CD1c-positive myeloid dendritic cell (primary cell): ENCODE measurements around the gene RPH3AL.

Experiments
- DNase-seq: peaks from one replicate; pipeline ENCODE4 v3.0.0-alpha.2; 2016; ENCODE audit errors: extremely low spot score

Gene RPH3AL

GRCh38 chr17:353213-353837, 718 bp upstream of the RPH3AL start:
- DNase-seq: no peak

DNA sequence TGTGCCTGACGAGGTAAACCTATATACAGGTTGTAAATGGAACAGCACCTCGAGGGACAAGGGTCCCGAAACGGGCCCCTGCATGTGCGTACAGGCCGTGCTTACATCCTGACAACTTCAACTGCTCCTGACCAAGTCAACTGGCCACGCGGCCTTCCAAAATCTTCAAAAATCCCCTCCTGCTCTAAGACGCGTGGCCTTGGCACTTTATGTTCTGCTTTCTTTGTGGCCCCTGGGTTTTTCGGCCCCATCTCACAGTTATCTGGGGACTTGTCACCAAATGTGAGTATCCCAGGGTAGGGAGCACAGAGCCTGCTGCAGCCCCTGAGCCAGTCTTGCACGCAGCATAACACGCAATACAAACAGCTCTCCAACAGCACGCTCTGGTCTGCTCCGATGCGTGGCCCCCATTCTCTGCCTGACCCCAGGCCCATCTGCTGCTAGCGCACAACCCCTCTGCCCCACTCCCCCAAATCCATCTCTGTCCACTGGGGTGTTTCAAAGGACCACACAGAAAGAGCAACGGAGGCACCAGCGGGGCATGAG, 659 bp downstream of the RPH3AL start:
- DNase-seq: no peak

- DNase-seq: no peak
Measured at GRCh38 chr17:351449-351738, 1.2 kb downstream of the RPH3AL start.

DNA sequence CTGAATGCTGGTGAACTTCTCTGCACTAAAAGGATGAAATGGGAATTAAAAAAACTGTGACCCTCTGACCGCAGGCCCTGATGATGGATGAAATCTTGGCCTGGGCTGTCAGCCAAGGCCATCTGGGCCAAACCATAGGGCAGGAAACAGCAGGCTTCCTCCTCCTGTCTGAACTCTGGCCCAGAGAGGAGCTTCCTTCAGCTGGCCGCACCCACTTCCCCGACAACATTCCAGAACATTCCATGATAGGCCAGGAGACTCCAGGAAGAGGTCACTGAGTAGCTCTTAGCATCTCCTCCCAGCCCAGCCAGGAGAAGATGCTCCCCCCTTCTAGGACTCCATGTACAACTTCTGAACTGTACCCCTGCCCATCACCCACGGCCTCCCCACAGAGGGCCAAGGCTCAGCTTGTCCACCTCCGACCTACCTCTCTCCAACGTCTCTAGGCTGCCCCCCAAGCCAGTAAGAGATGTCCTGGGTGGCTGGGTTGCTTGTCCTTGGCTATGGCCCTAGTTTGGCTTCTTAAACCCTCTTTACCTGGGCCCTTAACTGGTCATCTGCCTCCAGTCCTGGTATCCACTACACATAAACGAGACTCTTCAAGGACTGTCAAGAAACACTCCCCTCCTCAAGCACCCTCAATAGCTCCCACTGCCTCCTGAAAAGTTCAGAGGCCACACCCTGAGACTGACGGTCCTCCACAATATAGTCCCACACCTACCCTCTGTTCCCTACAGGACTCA, 1.7 kb downstream of the RPH3AL start:
- peak; percentile 44 for DNase-seq

DNA sequence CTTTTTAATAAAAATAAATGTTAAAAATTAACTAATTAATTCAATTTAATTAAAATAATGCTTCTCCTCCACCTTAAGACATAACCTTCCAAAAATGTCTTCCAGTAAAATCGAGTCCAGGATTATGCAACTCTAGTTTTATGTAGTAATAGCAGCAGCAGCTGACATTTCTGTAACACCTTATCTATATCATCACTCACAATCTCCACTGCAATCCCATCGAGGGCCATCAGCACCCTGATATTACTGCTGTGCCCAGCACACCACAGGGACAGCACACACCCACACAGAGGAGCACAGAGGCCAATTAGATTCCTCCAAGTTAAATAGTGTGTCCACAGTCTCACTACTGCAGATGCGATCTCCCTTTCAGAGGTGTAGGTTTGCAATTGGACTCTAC, 2.9 kb downstream of the RPH3AL start:
- no peak for DNase-seq

- no peak for DNase-seq
Measured at GRCh38 chr17:348692-349425, 3.7 kb downstream of the RPH3AL start.

DNA sequence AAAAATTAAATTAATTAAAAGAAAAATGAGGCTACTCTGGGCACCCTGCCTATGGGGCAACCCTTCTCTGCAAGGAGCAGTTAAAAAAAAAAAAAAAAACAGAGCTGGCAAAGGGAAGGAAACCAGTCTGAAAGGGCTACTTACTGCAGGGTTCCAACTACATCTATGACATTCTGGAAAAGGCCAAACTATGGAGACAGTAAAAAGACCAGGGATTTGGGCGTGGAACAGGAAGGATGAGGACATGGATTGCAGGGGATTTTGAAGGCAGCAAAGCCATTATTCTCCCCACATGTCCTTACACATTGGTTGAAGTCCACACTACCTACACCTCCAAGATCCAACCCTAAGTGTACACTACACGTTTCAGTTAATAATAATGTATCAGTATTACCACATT, 4.6 kb downstream of the RPH3AL start:
- DNase-seq: no peak

DNA sequence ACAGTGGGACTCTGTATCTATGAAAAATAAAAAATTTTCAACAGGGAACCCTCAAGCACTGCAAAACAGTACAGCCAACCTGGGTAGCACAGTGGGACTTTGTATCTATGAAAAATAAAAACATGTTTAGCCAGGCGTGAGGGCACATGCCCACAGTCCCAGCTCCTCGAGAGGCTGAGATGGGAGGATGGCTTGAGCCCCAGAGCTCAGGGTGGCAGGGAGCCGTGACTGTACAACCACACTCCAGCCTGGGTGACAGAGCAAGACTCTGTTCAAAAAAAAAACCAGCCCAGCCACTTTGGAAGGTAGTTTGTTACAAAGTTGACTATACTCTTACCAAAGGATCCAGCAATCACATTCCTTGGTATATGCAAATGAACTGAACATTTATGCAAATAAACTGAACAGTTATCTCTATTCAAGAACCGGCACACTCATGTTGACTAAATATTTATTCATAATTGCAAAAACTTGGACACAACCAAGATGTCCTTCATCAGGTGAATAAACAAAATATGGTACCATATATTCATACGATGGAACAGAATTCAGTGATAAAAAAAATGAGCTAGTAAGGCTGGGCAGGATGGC, 5.2 kb downstream of the RPH3AL start:
- no peak for DNase-seq

DNA sequence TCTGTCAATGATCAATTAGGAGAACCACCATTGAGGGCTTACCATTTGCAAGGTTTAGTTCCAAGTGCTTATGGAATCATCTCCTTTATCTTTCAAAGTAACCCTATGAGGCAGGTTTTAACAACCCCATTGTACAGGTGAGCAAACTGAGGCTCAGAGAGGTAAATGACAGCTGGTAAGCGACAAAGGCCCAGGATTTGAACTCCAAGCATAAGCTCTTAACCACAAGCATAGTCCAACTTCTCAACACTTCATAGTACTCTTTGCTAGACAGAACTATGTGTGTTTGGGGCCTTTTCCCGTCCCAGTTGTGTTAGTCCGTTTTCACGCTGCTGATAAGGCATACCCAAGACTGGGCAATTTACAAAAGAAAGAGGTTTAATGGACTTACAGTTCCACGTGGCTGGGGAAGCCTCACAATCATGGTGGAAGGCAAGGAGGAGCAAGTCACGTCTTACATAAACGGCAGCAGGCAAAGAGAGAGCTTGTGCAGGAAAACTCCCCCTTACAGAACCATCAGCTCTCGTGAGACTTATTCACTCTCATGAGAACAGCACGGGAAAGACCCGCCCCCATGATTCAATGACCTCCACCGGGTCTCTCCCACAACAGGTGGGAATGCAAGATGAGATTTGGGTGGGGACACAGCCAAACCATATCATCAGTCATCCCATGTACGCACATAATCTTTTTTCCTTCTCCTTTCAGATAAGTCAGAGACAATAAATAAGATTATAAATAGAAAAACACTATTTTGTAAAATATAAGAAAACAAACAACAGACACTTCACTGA, 6.4 kb downstream of the RPH3AL start:
- no peak for DNase-seq

- no peak for DNase-seq
Measured at GRCh38 chr17:345261-345660, 7.3 kb downstream of the RPH3AL start.

DNA sequence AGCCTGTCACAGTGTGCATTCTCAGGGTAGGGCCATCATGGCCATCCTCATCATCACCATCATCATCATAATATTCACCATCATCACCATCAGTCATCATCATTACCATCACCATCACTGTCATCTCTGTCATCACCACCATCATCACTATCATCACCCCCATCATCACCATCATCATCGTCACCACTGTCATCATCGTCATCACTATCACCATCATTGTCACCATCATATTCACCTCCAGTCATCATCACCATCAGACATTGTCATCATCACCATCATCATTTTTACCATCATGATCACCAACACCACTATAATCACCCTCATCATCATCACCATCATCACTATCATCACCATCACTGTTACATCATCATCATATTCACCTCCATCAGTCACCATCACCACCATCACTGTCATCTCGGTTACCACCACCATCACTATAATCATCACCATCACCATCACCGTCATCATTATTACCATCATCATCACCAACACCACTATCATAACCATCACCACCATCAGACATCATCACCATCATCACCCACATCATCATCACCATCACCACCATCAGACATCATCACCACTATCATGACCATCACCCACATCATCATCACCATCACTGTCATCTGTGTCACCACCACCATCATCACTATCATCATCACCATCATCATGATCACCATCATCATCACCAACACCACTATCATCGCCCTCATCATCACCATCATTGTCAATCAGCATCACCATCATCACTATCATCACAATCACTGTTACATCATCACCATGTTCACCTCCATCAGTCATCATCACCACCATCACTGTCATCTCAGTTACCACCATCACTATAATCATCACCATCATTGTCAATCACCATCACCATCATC, 8.5 kb downstream of the RPH3AL start:
- no peak for DNase-seq

DNA sequence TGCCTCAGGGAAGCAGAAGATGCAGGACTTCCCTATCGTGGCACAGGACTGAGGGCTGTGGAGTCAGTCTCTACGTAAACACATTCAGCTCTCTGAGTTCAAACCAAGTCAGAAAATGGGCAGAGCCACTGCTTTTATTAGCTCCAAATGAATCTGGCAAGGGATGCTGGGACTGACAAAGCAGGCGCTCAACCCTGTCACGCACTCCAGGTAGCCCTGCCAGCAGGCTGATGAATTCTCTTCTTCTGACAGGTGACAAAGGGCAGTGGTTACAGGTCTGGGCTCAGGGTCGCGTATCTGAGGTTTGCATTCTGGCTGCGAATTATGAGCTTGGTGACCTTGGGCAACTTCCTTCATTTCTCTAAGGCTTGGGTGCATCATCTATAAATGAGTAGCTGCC, 9.4 kb downstream of the RPH3AL start:
- DNase-seq: no peak

DNA sequence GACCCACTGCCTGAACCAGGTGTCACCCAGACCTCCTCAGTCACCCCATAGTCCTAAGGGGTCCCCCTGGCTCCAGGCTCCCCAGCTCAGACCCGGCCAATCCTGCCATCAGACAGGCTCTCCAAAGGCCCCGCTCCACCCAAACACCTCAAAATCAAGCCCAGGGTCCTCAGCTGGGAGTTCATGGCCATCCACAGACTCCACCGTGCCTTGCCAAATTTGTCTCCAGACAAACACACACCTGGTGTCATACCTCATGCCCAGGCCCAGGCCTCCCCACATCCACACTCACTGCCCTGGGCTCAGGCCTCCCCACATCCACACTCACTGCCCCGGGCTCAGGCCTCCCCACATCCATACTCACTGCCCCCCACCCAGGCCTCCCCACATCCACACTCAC, 12.5 kb downstream of the RPH3AL start:
- no peak for DNase-seq

- DNase-seq: no peak
Measured at GRCh38 chr17:339193-340061, 13.2 kb downstream of the RPH3AL start.

GRCh38 chr17:338442-339192, 14.0 kb downstream of the RPH3AL start:
- no peak for DNase-seq

DNA sequence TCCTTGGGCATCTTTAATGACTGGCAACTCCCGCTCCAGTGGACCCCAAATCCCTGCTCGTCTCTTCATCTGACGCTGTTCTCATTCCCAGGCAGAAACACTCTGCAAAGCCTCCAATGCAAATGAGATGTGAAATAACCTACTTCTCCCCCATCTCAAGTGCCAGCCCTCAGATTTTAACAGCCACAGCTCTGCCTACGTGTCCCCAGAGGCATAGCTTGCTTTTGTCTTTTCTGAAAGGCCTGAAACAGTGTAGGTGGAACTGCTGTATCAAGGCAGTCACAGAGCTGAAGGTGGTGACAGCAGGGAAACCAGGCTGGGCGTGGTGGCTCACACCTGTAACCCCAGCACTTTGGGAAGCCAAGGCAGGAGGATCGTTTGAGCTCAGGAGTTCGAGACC, 14.7 kb downstream of the RPH3AL start:
- no peak for DNase-seq

DNA sequence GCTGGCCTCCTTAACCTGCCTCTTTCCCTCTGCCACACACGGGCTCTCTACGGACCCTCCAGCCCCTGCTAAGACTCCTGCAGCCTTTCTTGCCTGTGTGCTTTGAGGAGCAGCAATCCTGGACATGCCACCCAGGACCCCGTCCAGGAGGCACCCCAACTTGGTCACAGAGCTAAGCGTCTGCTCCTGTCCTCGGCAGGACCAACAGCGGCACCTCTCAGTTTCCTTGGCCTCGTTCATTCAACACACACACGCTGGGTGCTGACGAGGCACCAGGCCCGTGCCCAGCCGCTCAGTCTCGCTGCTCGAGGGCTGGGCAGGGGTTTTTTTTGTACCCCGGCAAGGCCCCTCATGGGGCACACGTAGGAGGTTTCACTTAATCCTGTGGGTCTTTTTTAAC, 15.2 kb downstream of the RPH3AL start:
- no peak for DNase-seq

GRCh38 chr17:337022-337420, 15.6 kb downstream of the RPH3AL start:
- no peak for DNase-seq
